NCI-H748 treated with DMSO at 0.1 percent for 48 hours (cell line): ENCODE results near the gene CCNY.

Experiments
- DNase-seq: peaks from one replicate; lab custom pipeline; 2025; lab: John Stamatoyannopoulos, UW

The CCNY gene

DNA sequence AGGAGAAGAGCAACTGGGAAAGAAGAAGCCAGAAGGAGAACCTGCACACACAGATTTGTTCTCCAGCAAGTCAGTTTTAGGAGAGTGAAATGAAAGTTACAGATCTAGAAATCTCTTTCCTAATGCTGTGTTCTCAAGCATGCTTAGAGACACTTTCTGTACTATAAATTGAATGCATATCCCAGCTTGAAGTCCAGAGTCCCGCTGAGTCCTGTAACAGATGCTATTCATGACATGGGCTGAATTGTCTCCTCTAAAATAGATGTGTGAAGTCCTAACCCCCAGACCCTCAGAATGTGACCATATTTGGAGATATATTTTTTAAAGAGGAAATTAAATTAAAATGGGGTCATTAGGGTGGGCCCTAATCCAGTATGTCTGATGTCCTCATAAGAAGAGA, 222.0 kb downstream of the CCNY start:
- DNase-seq = no peak

DNA sequence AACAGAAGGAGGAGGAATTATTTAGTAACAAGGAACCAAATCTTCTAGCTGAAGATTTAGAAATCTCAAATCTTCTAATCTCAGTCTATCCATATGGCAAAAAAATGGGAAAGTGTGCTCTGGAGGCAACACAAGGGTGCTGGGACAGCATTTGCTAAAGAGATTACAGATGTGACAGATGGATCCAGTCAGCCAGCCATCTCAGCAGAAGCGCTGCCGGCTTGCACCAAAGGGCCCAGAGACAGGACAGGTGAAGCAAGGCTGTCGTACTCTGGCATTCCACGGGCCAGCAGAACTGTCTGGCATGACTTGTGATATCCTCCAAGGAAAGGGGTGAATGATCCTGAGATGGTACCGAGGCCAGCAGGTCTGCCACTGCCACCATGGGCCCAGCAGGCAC, 223.1 kb downstream of the CCNY start:
- DNase-seq = no peak

DNA sequence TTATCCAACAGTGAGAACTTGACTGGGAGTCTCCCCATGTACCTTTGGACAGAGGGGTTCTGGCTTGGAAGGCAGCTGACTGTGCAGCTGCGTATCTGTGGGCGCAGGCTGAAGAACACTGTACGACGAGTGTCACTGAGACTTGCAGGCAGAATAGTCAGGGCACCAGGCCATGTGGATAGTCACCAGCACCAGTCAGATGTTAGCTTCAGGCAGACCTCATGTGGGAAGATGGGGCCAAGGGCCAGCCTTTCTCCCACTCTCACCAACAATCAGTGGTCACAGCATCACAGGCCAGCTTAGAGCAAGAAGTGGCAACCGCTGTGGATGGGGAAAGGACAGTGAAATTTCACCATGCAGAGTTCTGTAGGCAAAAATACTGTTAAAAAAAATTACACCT, 225.4 kb downstream of the CCNY start:
- DNase-seq = no peak

DNA sequence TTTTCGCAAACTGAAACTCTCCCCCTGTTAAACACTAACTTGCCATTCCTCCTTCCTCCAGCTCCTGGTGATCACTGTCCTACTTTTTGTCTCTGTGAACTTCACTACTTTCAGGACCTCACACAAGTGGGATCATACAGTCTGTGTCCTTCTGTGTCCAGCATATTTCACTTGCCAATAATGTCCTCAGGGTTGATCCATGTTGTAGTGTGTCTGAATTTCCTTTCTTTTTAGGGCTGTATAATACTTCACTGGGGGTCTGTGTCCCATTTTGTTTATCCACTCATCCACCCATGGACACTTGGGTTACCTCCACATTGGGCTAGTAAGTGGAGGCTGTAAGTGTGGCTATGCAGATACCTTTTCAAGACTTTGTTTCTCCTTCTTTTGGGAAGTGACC, 226.1 kb downstream of the CCNY start:
- DNase-seq = no peak

DNA sequence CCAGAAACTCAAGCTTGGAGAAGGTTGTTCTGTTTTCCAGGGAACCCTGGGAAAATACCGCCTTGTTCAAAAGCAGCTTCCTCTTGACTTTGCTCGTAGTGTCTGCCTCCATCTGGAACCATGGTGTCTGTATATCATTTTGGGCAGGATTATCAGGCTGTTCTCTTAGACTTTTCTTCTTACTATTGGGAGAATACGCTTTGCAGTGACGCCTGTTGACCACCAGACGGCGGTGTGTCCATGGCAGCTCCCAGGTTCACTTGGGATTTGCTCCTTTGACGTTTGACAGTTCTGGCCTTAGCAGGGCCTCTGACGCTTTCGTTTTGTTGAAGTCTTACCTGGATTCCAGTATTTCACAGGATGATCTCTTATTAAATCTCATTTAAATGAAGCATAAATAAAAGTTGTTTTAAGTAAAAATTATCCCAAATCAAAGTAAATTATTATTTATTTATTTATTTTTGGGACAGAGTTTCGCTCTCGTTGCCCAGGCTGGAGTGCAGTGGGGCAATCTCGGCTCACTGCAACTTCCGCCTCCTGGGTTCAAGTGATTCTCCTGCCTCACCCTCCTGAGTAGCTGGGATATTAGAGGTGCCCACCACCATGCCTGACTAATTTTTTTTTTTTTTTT, 227.1 kb downstream of the CCNY start:
- DNase-seq = peak; percentile 28

DNA sequence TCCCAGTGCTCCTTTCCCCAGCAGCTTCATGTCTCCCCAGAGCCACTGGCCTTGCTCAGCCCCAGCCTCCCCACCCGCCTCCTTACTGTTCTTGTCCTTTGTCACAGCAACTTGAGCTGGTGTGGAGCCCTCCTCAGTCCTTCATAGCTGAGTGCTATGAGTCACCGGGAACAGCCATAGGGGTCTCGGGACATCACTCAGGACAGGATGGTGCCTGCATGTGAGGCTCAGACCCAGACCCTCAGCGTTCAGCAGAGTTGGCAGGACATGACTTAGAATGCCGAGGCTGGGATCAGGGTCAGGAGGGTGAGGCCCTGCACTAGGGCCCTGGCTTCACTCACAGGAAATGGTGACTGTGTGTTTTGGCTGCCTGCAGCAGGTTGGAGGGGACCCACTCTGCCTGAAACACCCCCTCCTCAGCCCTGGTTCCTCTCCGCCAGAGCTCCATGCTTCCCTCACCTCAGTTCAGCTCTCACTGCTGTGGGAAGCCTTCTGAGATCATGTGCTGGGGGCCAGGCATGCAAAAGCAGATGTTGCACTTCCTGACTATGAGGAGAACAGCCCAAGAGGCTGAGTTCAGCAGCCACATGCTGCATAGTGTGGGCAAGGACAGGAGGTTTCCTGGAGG, 228.1 kb downstream of the CCNY start:
- DNase-seq = no peak

DNA sequence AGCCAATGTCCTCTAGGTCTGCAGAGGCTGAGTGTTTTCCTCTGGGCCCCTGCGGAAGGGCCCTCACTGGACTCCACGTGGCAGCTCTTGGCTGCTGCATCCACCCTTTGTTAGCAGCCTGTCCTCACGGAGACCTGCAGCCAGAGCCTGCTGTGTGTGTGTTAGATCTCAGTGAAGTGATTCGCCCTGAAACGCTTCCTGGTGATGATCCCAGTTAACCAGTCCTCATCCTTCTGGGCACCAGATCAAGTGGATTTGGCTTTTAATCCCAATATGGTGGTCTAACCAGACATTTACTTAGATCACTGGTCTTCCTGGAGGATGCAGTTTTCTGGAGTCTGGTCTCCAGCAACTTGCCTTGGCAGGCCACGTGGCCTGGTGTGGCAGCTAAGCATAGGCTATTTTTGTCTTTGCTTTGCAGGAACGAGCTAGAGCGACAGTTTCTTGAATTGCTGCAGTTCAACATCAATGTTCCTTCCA, 229.3 kb downstream of the CCNY start:
- no peak for DNase-seq

DNA sequence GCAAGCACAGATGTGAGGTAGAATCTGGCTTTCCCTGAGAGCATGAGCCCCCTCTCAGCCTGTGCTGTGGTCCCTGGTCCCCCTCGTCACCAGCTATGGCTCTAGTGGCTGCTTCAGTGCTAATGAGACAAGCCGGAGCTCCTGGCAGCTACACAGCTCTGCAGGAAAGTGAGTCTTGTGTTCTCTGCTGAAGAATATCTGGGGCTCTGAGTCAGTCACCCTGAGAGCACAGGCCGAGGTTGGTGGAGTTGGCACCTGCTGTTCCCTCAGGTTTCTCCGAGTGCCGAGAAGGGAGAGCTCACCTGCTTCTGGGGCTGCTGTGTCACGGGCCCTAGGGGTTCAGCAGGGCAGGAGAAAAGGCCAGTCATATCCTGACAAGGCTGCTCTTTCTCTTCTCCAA, 231.6 kb downstream of the CCNY start:
- no peak for DNase-seq

DNA sequence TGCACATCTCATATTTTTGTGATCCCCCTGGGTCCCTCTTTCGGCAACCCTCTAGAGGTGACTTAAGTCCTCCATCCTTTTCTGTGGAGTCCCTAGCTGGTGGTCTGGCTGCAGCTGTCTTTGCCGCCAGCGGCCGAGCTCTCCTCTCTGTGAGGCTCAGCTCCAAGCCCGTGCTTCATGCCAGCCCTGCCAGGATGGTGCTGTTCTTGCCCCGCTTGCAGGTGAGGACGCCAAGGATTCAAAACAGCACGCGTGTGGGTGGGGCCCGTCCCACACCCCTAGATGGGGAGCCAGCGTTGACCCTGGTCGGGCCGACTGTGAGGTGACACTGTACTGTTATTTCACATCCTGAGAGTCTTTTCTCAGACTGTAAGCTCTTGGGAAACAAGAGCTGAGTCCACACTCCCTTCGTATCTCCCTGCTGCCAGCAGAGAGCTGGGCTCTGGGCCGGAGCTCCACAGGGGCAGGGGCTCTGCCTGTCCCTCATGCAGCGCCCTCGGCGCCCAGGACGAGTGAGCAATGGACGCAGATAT, 232.2 kb downstream of the CCNY start:
- DNase-seq = no peak

DNA sequence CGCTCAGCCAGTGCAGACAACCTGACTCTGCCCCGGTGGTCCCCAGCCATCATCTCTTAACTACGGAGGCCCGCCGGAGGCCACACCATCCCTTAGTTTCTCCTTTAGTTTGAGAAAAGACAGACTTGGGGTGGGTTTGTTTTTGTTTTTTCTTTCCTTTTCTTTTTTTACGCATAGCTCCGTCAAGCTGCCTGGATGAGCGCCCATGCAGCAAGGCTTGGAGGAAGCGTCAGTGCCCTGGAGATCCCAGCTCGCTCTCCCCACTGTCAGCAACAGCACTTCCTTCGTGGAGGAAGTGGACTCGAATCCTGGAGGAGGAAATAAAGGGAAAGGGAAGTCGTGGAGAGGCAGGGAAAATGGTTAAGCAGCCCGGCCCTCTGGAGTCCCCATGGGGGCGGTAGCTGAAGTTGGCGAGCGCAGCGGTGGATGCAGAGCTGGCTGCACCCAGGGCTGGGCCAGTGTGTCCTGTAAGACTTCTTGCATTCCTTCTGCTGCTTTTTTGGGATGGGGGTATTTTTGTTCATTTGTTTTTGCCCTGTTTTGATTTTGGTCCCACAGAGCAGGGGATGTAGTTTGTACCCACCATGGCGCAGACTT, 232.9 kb downstream of the CCNY start:
- no peak for DNase-seq

DNA sequence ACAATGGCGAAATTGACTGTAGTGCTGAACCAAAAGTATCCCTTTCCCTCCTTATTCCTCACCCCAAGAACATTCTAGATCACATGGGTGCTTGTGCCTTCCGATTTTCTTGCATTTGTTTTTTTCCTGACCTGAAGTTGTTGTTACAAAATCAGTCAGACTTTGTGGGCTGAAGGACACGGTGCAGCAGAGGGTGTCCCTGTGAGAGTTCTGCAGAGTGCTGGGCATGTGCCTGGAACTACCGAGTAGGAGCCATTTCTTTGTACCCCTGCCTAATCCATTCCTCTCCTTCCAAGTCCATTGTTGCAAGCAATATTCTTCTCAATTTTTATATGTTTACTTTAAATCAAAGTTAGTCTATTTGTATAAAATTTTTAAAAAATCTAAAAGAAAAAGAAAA, 233.5 kb downstream of the CCNY start:
- no peak for DNase-seq

DNA sequence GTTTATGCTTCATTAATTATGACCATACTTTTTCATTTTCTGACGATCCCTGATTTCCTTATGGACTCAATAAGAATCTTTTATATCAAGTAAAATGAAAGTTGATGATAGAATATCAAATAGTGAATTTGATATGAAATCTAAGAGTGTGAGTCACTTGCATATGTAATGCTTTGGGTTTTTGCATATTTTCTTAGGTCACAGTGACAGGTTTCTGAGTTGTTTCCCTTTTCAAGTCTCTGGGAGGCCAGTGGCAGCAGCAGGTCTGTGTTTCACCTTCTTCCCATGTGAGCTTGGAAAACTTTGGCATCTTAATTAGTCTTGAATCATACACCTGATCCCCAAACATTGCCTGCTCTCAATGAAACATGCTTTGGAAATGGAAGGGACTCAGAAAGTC, 234.1 kb downstream of the CCNY start:
- DNase-seq = no peak

DNA sequence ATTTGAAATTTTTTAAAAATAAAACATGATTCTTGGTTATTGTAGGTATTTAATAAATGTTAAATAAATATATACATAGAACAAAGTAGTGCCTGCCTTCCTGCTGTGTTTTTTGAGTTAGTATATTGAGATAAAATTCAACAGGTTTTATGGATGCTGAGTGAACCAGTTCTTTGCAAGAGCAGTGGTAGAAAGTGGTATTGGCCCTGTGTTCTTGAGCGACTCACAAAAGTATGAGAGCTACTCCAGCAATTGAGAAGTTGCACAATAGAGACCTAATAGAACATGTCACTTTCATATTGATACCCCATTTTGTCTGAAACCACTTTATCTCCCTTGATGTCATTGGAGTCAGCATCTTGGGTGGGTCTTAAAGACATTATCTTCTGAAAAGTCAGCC, 236.3 kb downstream of the CCNY start:
- DNase-seq = no peak

DNA sequence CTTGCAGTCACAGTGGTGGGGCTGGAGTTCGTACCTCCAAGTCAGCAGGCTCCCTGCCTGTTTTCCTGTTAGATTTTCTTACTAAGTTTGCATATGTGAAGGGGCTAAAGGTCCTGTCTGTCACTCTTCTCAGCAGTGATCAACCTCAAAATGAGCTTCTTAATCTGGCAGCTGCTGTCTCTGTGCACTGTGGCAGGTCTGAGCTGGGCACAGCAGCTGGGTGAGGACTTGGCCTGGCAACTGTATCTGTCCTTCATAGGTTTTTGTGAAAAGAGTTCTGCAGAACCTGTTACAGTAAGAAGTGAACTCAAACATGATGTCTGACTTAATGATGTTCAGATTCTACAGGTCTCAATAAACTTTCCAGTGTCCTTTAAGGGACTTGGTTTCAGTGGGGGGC, 237.5 kb downstream of the CCNY start:
- DNase-seq = no peak

DNA sequence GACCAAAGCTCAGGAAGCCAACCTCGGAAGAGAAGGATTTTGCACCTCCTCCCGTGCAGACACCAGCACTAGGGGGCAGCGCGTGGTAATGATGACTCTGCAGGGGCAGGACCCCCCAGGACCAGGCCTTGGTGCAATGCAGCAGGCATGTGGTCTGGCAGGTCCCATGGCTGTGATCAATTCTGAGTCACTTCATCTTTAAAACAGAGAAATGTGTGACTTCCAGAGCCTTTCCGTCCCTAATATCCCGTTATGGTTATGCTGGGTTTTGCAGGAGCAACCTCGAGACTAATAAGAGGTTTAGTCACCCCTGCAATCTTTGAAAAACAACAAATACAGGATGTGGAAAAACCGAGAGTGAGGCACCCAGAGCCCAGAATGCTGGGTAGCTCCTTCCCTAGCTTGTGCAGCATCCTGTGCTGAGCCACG, 238.6 kb downstream of the CCNY start:
- DNase-seq = no peak

DNA sequence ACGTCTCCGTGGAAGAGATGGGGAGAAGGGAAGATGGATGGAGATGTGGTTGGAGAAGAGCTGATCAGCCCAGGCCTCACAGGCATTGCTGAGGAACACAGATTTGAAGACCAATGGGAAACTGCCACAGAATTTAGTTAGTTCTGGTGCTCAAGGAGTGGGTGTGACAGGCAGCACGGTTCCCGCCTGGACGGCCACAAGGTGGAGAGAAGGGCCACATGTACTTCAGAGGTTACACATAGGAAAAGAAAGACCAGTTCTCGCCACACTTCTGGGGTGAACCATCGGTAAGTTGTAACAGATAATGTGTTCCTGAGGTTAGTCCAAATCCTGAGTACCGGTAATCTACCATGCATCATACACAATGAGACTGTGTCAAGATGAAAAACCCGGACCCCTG, 239.3 kb downstream of the CCNY start:
- DNase-seq = no peak

DNA sequence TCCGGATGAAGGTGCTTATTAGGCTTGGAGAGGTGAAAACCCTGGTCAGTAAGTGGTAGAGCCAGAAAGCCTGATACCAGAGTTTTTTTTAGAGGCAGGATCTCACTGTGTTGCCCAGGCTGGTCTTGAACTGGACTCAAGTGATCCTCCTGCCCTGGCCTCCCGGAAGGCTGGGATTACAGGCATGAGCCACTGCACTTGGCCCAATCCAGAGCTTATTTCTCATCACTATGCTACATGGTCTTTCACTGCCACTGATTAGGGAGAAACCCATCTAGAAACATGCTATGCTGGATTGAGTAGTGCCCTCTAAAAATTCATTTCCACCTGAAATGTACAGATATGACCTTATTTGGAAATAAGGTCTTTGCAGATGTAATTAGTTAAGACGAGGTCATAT, 240.4 kb downstream of the CCNY start:
- no peak for DNase-seq

DNA sequence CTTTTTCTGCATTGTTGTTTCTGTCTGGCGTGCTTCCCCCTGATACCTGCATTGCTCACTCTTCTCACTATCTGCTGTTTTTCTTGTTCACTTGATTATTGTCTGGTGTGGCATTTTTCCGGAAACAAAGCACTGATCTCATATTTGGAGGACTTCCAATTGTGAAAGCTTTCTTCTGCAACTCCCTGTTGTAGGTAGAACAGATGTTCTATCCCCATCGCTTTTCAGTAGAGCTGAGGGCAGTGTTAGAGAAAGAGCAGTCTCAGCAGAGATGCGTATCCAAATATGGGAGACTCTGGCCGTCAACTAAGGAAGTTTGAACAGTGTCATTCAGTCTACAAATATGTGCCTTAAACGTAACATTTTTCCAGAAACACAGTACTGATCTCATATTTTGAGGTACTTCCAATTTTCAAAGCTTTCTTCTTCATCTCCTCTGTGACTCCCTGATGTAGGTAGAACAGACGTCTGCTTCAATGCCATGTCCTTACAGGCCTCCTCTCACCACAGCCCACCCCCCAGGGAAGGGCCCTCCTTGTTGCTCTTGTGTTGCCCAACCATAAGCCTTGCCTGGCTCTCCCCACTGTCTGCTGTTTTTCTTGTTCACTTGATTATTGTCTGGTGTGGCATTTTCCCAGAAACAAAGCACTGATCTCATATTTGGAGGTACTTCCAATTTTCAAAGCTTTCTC, 241.8 kb downstream of the CCNY start:
- DNase-seq = no peak

DNA sequence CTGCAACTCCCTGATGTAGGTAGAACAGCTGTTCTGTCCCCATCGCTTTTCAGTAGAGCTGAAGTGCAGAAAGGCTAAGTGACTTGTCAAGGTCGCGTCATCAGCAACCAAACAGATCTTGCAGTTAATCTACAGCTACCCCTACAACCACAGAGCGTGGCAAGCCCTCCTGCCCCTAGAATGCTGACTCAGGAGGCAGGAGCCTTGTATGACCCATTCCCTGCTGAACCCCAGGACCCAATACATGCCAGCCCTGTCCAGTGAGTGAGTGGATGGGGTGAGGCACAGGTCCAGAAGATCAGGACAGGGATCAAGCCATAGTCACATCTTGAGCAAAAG, 242.3 kb downstream of the CCNY start:
- no peak for DNase-seq

DNA sequence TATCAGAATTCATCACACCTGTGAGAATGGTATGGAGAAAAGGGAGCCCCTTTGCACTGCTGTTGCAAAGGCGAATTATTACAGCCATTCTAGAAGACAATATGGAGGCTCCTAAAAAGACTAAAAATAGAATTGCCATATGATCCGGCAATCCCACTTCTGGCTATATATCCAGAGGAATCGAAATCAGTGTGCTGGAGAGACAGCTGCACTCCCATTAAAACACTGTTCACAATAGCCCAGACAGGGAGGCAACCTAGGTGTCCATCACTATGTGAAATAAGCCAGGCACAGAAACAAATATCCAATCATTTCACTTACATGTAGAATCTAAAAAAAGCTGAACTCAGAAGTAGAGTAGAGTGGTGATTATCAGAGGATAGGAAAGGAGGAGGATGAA, 242.8 kb downstream of the CCNY start:
- DNase-seq = no peak

DNA sequence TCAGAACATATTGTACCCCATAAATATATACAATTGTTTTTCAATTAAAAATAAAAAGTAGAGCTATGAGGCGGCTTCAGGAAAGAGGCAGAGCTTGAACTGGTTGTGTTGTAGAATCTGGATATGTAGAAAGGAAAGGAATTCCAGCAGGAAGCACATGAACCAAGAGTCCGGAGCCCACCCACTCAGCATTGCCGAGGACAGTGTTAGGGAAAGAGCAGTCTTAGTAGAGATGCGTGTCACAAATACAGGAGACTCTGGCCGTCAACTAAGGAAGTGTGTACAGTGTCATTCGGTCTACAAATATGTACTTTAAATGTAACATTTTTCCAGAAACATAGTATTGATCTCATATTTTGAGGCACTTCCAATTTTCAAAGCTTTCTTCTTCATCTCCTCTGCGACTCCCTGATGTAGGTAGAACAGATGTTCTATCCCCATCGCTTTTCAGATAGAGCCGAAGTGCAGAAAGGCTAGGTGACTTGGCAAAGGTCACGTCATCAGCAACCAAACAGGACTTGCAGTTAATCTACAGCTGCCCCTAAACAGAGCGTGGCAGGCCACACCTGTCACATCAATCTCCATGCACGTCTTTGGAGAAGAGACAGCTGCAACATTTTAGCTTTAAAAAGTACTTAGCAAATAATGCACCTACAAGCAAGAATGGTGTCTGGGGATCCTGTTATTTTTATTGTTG, 243.6 kb downstream of the CCNY start:
- no peak for DNase-seq

DNA sequence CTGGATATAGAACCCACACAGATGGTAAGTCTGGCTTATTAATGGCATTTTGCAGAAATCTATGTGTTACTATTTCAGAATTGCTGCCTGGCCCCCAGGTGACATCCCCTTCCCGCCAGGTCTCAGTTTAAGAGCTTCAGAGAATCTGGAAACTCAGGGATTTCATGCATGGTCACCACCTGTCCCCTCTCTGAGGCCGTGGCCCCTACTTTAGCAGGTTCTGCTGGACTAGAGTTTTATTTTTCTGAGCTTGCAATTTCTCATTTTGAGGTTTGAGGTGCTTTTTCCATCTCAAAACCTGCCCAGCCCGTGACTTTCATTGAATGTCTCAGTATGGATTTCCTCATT, 244.1 kb downstream of the CCNY start:
- DNase-seq = no peak

DNA sequence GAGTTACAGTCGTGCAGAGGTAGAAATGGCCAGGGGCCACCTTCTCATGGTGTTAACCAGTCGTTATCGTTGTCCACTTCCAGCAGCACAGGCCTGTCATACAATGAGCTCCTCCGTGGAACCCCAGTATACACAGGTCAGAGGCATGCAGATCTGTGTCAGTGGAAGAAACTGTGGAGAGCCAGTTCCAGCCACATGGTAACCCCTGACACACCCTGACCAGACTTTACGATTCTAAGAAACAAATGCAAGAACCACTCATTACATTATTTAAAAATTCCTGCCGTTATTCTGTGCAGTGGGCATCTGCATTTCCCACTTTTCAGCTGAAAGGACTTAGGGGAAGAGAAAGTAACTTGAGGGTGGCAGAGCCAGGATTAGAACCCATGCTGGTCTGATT, 245.3 kb downstream of the CCNY start:
- no peak for DNase-seq
